Peyer's patch (tissue), 4 donors: Measurements from ENCODE around the gene KCNA2. TPM values are rescaled to one million over a fixed set of nuclear protein-coding genes. Genes with fewer than 3 reads are reported as not detected.

Source experiments
- DNase-seq, 3 donors: peaks; one replicate each; pipeline ENCODE4 v3.0.0-alpha.2; 2017 to 2019
- H3K27ac ChIP-seq, 4 donors: fragments of 200-600 bp; sonication (generic); one replicate each; pipeline ENCODE4 v1.5.1; 2016 to 2019
- H3K27me3 ChIP-seq, 2 donors: fragments of 200-600 bp; sonication (generic); one replicate each; pipeline ENCODE4 v1.5.1; 2019
- H3K36me3 ChIP-seq, 3 donors: fragments of 200-600 bp; sonication (generic); one replicate each; pipeline ENCODE4 v1.5.1; 2016 to 2019
- H3K4me1 ChIP-seq, 4 donors: fragments of 200-600 bp; sonication (generic); one replicate each; pipeline ENCODE4 v1.5.1; 2016 to 2019
- H3K4me3 ChIP-seq, 4 donors: fragments of 200-600 bp; sonication (generic); 1 replicate in 3 of 4; 2 replicates in 1 of 4; pipeline ENCODE4 v1.5.1; 2016 to 2019; ENCODE audit warnings: mild to moderate bottlenecking in 1 of 4
- H3K9me3 ChIP-seq, 4 donors: fragments of 200-600 bp; sonication (generic); one replicate each; pipeline ENCODE4 v1.5.1; 2016 to 2019; ENCODE audit warnings: mild to moderate bottlenecking in 1 of 4
- POLR2A ChIP-seq, 2 donors: fragments of 450-650 bp; IDR thresholded peaks; one replicate each; pipeline ENCODE4 v1.5.1; 2017; ENCODE audit warnings: antibody characterized with exemption in 2 of 2, mild to moderate bottlenecking in 2 of 2, moderate library complexity in 2 of 2
- total RNA-seq, 4 donors: library from RNA; depleted of rRNA; stranded (reverse); fragments of >200 nt; gene quantifications; one replicate each; pipeline ENCODE4 v1.1.0, GENCODE V29; 2016
- TF ChIP-seq, protein P1 (sequence below), 6 experiments: fragments of 450-650 bp in 4 of 6; fragments of 200-600 bp in 2 of 6; sonication (generic) in 1 of 6; IDR thresholded peaks; one replicate each; pipeline ENCODE4 v1.5.1; 2017 to 2019; ENCODE audit warnings: antibody characterized with exemption in 6 of 6, mild to moderate bottlenecking in 3 of 6, moderate library complexity in 1 of 6

KCNA2 gene
- total RNA-seq, 4 donors from 2014 or later = 0.38 to 0.40 TPM; not detected in 2

- Histone ChIP-seq H3K4me3 (no peak overlapping the region), H3K27ac (no peak overlapping the region), H3K9me3 (no peaks in the 10 kb centered on the region), H3K36me3 (no peaks in the 10 kb centered on the region), H3K4me1 (peaks cover 3 to 10% (median 5%) of the 10 kb centered on the region in 4 donors), H3K27me3 (no peaks in the 10 kb centered on the region)
- DNase-seq = no peak
- no peak for TF ChIP-seq POLR2A (IDR thresholded peaks at IDR 0.05)
- TF ChIP-seq, protein P1, sequence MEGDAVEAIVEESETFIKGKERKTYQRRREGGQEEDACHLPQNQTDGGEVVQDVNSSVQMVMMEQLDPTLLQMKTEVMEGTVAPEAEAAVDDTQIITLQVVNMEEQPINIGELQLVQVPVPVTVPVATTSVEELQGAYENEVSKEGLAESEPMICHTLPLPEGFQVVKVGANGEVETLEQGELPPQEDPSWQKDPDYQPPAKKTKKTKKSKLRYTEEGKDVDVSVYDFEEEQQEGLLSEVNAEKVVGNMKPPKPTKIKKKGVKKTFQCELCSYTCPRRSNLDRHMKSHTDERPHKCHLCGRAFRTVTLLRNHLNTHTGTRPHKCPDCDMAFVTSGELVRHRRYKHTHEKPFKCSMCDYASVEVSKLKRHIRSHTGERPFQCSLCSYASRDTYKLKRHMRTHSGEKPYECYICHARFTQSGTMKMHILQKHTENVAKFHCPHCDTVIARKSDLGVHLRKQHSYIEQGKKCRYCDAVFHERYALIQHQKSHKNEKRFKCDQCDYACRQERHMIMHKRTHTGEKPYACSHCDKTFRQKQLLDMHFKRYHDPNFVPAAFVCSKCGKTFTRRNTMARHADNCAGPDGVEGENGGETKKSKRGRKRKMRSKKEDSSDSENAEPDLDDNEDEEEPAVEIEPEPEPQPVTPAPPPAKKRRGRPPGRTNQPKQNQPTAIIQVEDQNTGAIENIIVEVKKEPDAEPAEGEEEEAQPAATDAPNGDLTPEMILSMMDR (IDR thresholded peaks at IDR 0.05) = no peak
Observed at GRCh38 chr1:110617589-110617988, 11.4 kb upstream of the KCNA2 start.

DNA sequence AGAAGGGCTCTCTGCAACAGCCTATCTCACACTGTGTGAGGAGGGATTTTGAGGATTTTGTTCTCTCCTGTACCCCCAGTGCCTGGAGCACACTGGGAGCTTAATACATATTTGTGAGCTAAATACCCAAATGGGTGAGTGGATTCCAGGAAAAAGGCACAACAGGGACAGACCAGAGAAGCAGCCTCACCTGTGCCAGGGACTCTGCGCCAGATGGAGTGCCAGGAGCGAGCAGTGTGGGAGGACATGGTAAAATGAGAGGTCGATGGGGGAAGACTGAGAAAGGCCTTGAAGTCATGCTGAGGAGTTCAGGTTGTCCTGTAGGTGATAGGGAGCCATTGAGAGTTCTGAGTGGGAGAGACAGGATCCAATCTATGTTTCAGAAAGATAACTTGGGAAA lies 11.0 kb upstream of the KCNA2 start:
- H3K4me3 ChIP-seq = no peak overlapping the region
- H3K36me3 ChIP-seq = no peaks in the 10 kb centered on the region
- H3K27me3 ChIP-seq = no peaks in the 10 kb centered on the region
- H3K4me1 ChIP-seq = peaks cover 3 to 10% (median 5%) of the 10 kb centered on the region in 4 donors
- no peak overlapping the region for H3K27ac ChIP-seq
- H3K9me3 ChIP-seq = no peaks in the 10 kb centered on the region
- no peak for DNase-seq
- no peak for TF ChIP-seq POLR2A (IDR thresholded peaks at IDR 0.05)
- TF ChIP-seq, protein P1 (IDR thresholded peaks at IDR 0.05) = no peak

- Histone ChIP-seq H3K36me3 (no peaks in the 10 kb centered on the region), H3K4me3 (no peak overlapping the region), H3K9me3 (no peaks in the 10 kb centered on the region), H3K4me1 (peaks cover 3 to 10% (median 5%) of the 10 kb centered on the region in 4 donors), H3K27ac (no peak overlapping the region), H3K27me3 (no peaks in the 10 kb centered on the region)
- no peak for DNase-seq
- TF ChIP-seq, protein P1 (IDR thresholded peaks at IDR 0.05) = no peak
- no peak for TF ChIP-seq POLR2A (IDR thresholded peaks at IDR 0.05)
Observed at GRCh38 chr1:110616587-110616986, 10.4 kb upstream of the KCNA2 start.

DNA sequence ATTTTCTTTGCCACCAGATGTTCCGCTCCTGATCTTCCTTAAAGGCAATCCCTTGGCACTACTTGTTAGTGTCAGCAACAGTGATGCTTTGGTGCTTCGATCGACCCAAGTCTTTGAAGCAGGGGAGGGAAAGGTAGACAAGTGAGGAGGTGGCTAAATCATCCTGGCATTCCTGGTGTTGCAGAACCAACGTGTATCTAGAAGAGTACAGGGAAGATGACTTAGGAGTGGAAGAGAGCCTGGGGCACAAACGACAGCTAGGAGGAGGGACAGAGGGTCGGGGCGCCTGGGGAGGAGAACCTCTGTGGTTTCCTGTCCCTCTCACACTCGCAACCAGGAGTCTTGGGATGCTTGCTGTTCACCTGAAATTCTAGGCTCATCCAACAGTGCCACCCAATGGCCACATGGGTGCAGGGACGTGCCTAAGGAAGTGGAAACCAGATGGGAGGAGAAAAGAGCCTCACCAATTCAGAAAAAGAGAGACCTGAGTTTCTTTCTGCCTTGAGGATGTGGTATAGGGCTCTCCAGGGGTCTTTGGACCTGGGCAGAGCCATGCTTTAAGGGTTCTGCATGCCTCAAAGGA lies 9.5 kb upstream of the KCNA2 start:
- Histone ChIP-seq H3K4me1 (peaks cover 3 to 10% (median 5%) of the 10 kb centered on the region in 4 donors), H3K27ac (no peak overlapping the region), H3K9me3 (no peaks in the 10 kb centered on the region), H3K27me3 (no peaks in the 10 kb centered on the region), H3K36me3 (no peaks in the 10 kb centered on the region), H3K4me3 (no peak overlapping the region)
- no peak for TF ChIP-seq POLR2A (IDR thresholded peaks at IDR 0.05)
- TF ChIP-seq, protein P1 (IDR thresholded peaks at IDR 0.05) = peak; percentile 37 to 71 (median 64)
- peak in 2 of 3 donors; percentile 58 to 82 for DNase-seq

DNA sequence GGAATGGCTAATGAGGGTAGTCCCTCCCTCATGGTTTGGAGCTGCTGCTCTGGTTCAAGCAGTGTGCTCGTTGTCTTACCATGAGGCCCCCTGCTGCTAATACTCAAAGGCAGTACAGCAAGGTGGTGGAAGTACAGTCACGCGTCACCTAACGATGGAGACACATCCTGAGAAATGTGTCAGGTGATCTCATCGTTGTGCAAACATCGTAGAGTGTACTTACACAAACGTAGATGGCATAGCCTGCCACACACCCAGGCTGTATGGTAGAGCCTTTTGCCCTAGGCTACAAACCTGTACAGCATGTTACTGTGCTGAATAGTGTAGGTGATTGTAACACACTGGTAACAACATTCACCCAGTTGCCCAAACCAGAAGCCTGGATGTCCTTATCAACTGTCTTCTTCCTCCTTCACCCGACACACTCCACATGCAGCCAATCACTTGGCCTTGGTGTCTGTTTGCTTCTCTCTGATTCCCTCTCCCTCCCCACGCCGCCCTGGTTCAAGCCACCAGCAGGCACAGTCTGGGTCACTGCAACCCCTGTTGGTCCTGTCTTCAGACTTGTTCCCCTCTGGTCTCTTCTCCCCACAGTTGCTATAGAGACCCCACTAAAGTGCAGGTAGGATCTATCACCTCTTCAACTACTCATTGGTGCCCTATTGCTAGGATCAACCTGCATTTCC lies 6.0 kb upstream of the KCNA2 start:
- no peak overlapping the region for H3K4me3 ChIP-seq
- H3K4me1 ChIP-seq = peaks cover 0 to 10% (median 4%) of the 10 kb centered on the region in 4 donors
- H3K36me3 ChIP-seq = no peaks in the 10 kb centered on the region
- no peak for DNase-seq
- H3K9me3 ChIP-seq = no peaks in the 10 kb centered on the region
- H3K27me3 ChIP-seq = peaks cover 0 to 12% of the 10 kb centered on the region in 2 donors
- TF ChIP-seq POLR2A (IDR thresholded peaks at IDR 0.05) = no peak
- TF ChIP-seq, protein P1 (IDR thresholded peaks at IDR 0.05) = no peak
- H3K27ac ChIP-seq = no peak overlapping the region
